Measurements from ENCODE around the gene WNT5B.

WNT5B gene

GRCh38 chr12:1628666-1629337 lies at the start of gene WNT5B:
TSS of gene WNT5B (plus strand) at chr12:1629231. CDS start at chr12:1631355, 2,124 bp downstream.
- no peak for DNase-seq (ENCODE audit: low spot score)

DNA sequence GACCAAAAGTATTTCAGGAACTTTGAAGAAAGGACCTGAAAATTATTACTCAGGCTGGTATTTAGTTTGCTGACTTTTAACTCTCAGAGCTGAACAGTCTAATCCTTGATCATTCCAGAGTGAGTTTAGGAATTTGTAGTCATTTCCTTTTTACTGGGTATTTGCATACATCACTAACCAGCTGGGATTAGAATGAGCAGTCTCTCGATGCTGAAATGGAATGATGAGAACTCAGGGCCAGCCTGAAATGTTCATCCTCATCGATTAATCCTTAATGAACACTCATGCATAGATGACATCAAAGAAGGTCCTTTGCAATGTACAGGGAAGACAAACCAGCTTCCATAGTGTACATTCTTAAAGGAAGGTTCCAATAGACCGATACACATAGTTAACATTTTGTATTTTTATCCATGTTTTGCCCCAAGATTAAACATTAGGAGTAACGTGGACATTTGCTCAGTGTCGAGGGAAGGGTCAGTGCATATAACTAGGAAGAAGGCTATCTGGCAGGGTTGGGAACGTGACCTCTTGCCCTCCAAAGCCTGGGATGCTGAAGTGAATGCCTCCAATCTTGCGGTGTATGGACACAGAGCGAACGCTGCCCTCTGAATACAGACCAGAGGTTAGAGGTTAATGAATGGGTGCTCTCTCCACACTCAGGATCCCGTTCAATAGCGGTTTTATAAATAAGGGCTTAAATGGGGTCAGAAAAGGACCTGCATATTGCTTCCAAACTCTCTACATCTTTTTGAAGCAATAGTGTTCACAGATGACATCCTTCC lies 49.2 kb upstream of the WNT5B start:
- no peak for DNase-seq (ENCODE audit: low spot score)

GRCh38 chr12:1580526-1580925 lies 48.5 kb upstream of the WNT5B start:
- no peak for DNase-seq (ENCODE audit: low spot score)

GRCh38 chr12:1581973-1582708 lies 46.9 kb upstream of the WNT5B start:
- no peak for DNase-seq (ENCODE audit: low spot score)

DNA sequence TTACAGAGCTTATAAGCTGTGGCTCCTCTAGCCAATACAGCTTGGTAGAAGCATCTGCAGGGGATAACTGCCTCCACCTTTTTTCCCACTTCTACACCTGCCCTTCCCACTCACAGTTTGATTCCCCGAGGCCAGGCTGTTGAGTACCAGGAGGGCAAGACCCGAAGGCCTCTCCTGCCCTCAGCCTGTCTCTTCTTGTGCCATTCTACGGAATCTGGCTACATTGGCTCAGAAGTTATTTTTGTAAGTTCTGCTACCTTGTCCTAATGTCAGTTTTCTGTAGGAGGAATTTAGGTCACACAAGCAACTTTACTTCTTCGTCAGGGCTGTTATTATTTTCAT lies 46.4 kb upstream of the WNT5B start:
- DNase-seq (ENCODE audit: low spot score) = no peak

- DNase-seq (ENCODE audit: low spot score) = peak; percentile 90
Measured at GRCh38 chr12:1583421-1584078, 45.5 kb upstream of the WNT5B start.

DNA sequence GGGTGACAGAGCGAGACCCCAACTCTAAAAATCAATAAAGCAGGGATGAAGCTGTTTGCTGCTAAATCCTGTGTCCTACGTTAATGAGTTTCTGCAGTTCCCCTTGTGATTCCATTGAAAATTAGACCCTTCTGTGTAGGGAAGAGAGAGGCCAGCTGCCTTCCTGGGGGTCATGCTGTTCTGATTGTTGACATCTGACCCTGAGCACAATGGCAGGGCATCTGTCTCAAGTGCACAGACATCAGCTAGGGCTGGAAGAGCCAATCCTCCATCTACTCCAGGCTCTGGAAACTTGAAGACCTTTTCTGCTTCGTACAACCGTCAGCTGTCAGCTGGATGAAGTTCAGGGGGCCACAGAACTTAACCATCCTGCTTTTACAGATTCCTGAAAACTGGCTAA lies 44.7 kb upstream of the WNT5B start:
- DNase-seq (ENCODE audit: low spot score) = no peak

GRCh38 chr12:1587927-1588574 lies 41.0 kb upstream of the WNT5B start:
- no peak for DNase-seq (ENCODE audit: low spot score)

DNA sequence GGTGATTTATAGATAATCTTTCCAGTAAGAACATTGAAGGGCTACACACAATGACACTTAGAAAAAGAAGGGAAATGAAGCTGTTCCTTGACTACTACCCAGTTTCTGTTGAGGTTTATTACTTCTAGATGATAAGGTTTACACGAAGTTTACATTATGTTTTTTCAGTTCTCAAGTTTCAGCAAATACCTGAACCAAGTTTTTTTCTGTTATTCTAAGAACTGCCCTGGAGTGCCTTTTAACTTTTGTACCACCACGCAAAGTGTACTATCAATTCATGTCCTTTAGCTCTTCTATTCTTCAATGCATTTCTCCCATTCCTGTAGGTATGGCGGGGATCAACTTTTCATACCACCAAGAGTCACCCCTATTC lies 40.5 kb upstream of the WNT5B start:
- no peak for DNase-seq (ENCODE audit: low spot score)

GRCh38 chr12:1590221-1590979 lies 38.6 kb upstream of the WNT5B start:
- no peak for DNase-seq (ENCODE audit: low spot score)

- peak; percentile 58 for DNase-seq (ENCODE audit: low spot score)
Measured at GRCh38 chr12:1591034-1591433, 38.0 kb upstream of the WNT5B start.

GRCh38 chr12:1591543-1591942 lies 37.5 kb upstream of the WNT5B start:
- no peak for DNase-seq (ENCODE audit: low spot score)

DNA sequence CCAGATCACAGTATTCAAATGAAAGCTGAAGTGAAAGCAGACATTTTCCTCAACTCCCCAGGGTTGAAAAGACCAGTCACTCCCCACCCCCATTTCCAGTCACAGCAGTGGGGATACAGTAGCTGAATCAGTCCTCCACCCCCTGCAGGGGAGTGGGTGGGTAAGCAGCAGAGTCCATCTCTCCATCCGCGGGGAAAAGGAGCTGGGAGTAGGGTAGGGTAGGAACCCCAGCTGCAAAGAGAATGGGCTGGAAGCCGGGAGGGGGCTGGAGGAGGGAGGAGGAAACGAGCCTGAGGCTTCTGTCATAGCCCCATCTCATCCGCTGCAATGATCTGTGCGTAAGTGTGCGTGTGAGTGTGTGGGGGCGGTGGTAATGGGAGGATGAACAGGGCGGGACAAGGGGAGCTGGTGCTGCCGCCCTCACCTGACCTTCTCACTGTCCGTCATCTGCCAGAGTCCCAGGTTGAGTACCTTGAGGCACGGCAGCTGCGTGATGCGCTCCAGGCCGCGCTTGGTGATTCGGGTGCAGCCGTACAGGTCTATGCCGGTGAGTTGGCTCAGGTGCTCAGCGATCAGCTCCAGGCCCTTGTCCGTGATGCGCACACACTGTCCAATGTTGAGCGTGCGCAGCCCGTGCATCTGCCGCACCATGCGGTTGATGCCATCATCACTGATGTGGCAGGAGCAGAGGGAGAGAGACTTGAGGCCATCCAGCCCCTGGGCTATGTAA lies 36.4 kb upstream of the WNT5B start:
- peak; percentile 74 for DNase-seq (ENCODE audit: low spot score)

DNA sequence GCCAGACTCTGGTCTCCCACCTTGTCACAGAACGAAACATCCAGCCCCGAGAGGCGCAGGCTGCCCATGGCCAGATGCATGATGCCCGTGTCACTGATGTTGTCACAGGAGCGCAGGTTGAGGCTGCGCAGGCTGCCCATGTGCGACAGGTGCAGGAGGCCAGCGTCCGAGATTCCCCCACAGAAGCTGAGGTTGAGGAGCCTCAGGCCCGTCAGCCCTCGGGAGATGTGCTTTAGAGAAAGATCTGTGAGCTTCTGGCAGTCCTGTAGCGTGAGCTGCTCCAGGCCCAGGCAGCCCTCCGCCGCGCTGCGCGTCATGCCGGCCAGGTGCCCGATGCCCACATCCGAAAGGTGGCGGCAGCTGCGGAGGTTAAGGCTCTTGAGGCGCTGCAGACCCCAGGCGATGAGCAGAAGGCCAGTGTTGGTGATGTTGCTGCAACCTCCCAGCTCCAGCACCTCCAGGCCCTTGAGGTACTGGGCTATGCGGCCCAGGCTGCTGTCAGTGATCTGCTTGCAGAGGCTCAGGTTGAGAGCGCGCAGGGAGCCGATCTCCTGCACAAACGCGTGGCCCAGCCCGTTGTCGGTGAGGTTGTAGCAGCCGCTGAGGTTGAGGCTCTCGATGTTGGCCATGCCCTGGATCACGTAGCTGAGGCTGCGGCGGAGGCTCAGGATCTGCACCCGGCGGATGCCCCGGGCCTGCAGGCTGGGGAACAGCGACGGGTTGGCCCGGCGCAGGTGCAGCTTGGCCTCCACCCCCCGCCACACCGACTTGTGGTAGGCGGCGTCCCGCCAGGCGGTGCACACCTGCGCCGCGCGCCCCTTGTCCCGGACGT lies 35.6 kb upstream of the WNT5B start:
- peak; percentile 68 for DNase-seq (ENCODE audit: low spot score)

- peak; percentile 86 for DNase-seq (ENCODE audit: low spot score)
Measured at GRCh38 chr12:1594006-1594260, 35.1 kb upstream of the WNT5B start.

GRCh38 chr12:1594261-1595025 lies 34.6 kb upstream of the WNT5B start, which contains the start of gene FBXL14:
TSS of gene FBXL14 (minus strand) at chr12:1594581. CDS start at chr12:1594066, 515 bp downstream.
- peak; percentile 93 for DNase-seq (ENCODE audit: low spot score)

DNA sequence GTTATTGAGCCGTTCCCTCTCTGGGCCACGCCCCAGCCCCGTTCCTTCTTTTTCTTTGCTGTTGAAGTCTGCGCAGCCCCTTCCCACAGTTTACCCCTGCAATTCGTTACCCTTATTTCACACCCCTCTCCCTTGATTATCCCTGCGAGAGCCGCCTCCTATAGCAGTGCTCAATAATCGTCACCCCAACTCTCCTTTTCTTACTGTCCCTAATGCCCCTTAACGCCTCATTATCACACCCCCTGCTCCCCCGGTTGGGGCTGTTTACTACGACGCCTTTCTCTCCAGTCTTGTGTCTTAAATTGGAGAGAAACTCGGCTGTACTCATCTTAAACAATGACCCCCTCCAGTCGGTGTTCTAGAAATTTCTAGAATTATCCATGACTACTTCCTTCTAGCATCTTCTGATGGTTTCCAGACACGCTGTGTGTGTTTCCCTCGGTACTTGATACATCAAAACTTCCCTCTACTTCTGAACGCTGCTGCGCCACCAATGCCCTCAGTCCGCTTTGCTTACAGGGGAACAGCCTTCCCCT lies 33.9 kb upstream of the WNT5B start:
- DNase-seq (ENCODE audit: low spot score) = no peak

- no peak for DNase-seq (ENCODE audit: low spot score)
Measured at GRCh38 chr12:1595690-1596347, 33.2 kb upstream of the WNT5B start.

Measured in SW480 (cell line).